NT2/D1 (cell line): Measurements from ENCODE around the gene PPP1R9A.

ENCODE experiments used
- YY1 ChIP-seq: IDR thresholded peaks from 2 replicates; pipeline ENCODE4 v1.6.1; 2011; ENCODE audit not compliant: insufficient read length, insufficient read depth
- ZNF274 ChIP-seq: IDR thresholded peaks from 2 replicates; pipeline ENCODE4 v1.6.1; 2011; ENCODE audit warnings: mild to moderate bottlenecking, low read depth, low read length

DNA sequence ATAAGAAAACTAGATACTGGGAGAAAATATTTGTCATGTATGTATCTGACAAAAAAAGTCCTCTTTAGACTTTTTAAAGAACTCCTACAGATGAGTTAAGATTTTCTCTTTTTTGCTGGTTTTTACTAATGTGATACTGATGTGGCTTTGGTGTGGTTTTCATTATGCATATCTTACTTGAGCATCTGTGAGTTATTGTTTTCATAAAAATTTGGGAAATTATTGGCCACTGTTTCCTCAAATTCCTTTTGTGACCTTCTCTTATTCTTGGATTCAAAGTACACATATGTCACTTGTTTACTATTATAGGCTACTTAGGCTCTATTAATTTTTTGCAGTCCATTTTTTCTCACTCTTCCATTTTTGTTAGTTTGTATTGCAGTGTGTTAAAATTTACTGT is 89.0 kb downstream of the PPP1R9A start:
- no peak for TF ChIP-seq YY1
- no peak for TF ChIP-seq ZNF274
